Parathyroid adenoma (tissue), 2 donors: ENCODE data around the gene REPS2.

Experiments
- H2AFZ ChIP-seq: fragments of 300-600 bp; sonication (generic); one replicate; pipeline ENCODE4 v1.7.0; 2017; ENCODE audit warnings: antibody characterized with exemption, mild to moderate bottlenecking
- H3K27ac ChIP-seq: fragments of 300-600 bp; sonication (generic); one replicate; pipeline ENCODE4 v1.7.0; 2017
- H3K27me3 ChIP-seq: fragments of 300-600 bp; sonication (generic); one replicate; pipeline ENCODE4 v1.7.0; 2017; ENCODE audit warnings: low read length; ENCODE audit not compliant: control insufficient read depth, insufficient read depth
- H3K36me3 ChIP-seq: fragments of 300-600 bp; sonication (generic); one replicate; pipeline ENCODE4 v1.7.0; 2017; ENCODE audit warnings: low read length; ENCODE audit not compliant: control insufficient read depth, insufficient read depth
- H3K4me1 ChIP-seq: fragments of 300-600 bp; sonication (generic); one replicate; pipeline ENCODE4 v1.7.0; 2017; ENCODE audit warnings: control low read depth
- H3K4me2 ChIP-seq: fragments of 300-600 bp; sonication (generic); one replicate; pipeline ENCODE4 v1.7.0; 2017; ENCODE audit warnings: low read length
- H3K4me3 ChIP-seq: fragments of 300-600 bp; sonication (generic); one replicate; pipeline ENCODE4 v1.7.0; 2017; ENCODE audit warnings: low read depth, low read length
- H3K79me2 ChIP-seq: fragments of 300-600 bp; sonication (generic); one replicate; pipeline ENCODE4 v1.7.0; 2017; ENCODE audit warnings: control low read depth
- H3K9ac ChIP-seq: fragments of 300-600 bp; sonication (generic); one replicate; pipeline ENCODE4 v1.7.0; 2017; ENCODE audit warnings: mild to moderate bottlenecking
- H3K9me3 ChIP-seq: fragments of 300-600 bp; sonication (generic); one replicate; pipeline ENCODE4 v1.7.0; 2017; ENCODE audit warnings: low read length; ENCODE audit not compliant: control insufficient read depth
- TF ChIP-seq, protein P1 (sequence below): fragments of 300-600 bp; sonication (generic); IDR thresholded peaks from one replicate; pipeline ENCODE4 v1.7.0; 2017; ENCODE audit warnings: antibody characterized with exemption, mild to moderate bottlenecking
- donor health status: primary hyperparathyroidism.

Gene REPS2

DNA sequence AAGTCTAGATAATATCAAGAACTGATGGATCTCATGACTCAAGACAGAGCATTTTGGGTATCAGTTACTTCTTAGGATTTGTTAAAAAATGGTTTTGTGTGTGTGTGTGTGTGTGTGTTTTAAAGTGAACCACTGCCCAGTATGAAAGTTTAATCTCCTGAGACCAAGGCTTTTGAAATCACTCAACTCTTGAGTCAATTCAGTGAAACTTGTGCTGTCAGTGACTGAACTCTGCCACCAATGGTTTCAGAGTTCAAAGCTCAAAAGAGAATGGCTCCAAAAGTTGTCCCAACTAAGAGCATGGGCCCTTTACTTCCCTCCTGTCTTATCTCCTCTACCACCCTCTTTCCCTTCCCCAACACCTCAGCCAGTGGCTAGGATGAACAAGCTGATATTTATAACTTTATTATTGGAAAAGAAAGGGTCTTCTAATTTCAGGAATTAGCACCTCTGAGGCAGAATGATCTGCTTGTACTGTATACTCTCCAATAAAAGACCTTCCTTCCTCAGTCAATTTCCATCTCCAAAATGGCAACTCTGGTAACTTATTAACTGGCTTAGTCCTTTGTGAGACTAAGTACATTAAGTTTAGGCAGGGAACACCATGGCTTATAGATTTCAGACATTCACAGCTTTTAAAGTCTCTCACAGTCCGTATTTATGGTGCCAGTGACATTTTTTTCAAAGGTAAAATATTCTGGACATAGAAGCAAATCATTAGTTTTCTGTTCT is 152.2 kb downstream of the REPS2 start:
- no peak overlapping the region for H3K4me2 ChIP-seq
- H3K9me3 ChIP-seq: no peaks in the 10 kb centered on the region
- H3K36me3 ChIP-seq: no peaks in the 10 kb centered on the region
- TF ChIP-seq, protein P1, sequence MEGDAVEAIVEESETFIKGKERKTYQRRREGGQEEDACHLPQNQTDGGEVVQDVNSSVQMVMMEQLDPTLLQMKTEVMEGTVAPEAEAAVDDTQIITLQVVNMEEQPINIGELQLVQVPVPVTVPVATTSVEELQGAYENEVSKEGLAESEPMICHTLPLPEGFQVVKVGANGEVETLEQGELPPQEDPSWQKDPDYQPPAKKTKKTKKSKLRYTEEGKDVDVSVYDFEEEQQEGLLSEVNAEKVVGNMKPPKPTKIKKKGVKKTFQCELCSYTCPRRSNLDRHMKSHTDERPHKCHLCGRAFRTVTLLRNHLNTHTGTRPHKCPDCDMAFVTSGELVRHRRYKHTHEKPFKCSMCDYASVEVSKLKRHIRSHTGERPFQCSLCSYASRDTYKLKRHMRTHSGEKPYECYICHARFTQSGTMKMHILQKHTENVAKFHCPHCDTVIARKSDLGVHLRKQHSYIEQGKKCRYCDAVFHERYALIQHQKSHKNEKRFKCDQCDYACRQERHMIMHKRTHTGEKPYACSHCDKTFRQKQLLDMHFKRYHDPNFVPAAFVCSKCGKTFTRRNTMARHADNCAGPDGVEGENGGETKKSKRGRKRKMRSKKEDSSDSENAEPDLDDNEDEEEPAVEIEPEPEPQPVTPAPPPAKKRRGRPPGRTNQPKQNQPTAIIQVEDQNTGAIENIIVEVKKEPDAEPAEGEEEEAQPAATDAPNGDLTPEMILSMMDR: no peak
- no peak overlapping the region for H3K4me3 ChIP-seq
- no peak overlapping the region for H3K27ac ChIP-seq
- no peaks in the 10 kb centered on the region for H3K27me3 ChIP-seq
- no peaks in the 10 kb centered on the region for H3K79me2 ChIP-seq
- H3K4me1 ChIP-seq: no peaks in the 10 kb centered on the region
- no peak overlapping the region for H3K9ac ChIP-seq
- no peak overlapping the region for H2AFZ ChIP-seq

DNA sequence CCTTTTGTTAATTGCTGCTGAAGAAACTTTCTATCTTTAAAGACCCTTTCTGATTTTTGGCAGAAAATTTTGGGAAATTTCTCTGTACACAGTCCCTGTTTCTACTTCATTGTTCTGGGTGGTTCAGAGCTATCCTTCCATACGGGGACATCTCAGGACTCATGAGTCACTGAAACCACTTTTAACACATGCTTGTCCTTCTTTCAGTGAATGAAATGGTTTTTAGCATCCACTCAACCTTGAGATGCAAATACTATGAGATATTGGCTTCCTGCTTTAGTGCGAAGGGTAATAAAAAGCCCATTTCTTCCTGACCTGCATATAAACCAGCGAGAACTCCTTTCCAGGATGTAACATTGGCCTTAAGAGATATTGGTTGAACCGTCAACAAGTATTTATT is 158.0 kb downstream of the REPS2 start:
- TF ChIP-seq, protein P1: no peak
- Histone ChIP-seq H3K4me3 (no peak overlapping the region), H3K4me1 (no peaks in the 10 kb centered on the region), H3K79me2 (no peaks in the 10 kb centered on the region), H3K9ac (no peak overlapping the region), H3K36me3 (no peaks in the 10 kb centered on the region), H3K4me2 (no peak overlapping the region), H2AFZ (no peak overlapping the region), H3K27me3 (no peaks in the 10 kb centered on the region), H3K27ac (no peak overlapping the region), H3K9me3 (no peaks in the 10 kb centered on the region)

DNA sequence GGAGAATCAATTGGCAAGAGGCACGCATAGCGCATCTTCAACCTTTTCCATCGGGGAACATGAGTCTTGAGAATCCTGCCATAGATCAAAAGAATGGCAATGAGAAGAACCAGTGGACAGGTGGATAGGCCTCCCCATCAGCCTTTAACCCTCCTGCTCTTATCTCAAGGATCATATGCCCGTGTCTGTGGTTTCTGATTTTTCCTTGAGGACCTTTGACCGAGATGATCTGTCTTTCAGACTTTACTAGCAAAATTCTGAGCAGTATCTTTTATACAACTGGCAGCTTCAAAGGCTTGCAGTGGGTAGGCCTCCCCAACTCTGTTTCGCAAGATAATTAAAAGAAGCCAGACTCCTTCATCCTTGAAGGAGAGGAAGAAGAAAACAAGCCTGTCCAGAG is 174.4 kb downstream of the REPS2 start:
- Histone ChIP-seq H3K36me3 (no peaks in the 10 kb centered on the region), H3K9ac (no peak overlapping the region), H3K79me2 (no peaks in the 10 kb centered on the region), H2AFZ (no peak overlapping the region), H3K27me3 (no peaks in the 10 kb centered on the region), H3K27ac (no peak overlapping the region), H3K4me2 (no peak overlapping the region), H3K4me3 (no peak overlapping the region), H3K4me1 (no peaks in the 10 kb centered on the region), H3K9me3 (no peaks in the 10 kb centered on the region)
- TF ChIP-seq, protein P1: no peak

DNA sequence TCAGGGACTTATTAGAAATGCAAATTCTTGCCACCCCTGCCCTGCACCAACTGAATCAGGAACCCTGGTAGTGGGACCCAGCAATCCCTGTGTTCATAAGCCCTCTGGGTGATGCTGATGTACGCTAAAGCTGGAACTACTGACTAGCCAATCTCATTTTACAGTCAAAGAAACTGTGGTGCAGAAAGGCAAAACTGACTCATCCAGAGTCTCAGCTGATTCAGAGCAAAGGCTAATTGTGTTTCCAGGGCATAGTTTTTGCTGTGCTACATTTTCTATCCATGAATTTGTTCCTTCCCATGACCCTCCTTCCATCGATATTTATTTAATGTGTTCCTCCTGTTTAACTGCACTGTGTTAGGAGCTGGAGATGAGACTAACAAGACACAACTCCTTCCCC is 207.5 kb downstream of the REPS2 start:
- Histone ChIP-seq H3K4me3 (no peak overlapping the region), H3K9ac (no peak overlapping the region), H3K27ac (no peak overlapping the region), H3K4me2 (no peak overlapping the region), H2AFZ (no peak overlapping the region), H3K4me1 (no peaks in the 10 kb centered on the region), H3K27me3 (no peaks in the 10 kb centered on the region), H3K79me2 (no peaks in the 10 kb centered on the region), H3K36me3 (no peaks in the 10 kb centered on the region), H3K9me3 (no peaks in the 10 kb centered on the region)
- TF ChIP-seq, protein P1: no peak

DNA sequence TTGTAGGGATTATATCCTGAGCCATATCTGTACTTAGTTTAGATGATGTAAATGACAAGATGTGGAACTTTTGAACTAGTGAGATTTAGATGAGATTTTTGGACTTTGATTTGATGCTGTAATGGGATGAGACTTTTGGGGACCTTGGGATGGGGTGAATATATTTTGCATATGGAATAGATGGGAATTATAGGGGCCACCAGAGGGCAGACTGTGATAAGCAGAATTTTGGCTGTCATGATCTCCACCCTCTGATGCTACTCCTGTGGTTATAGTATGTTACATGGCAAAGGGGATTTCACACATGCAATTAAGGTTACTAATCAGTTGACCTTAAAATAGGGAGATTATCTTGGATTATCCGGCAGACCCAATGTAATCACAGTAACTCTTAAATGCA is 214.5 kb downstream of the REPS2 start:
- no peaks in the 10 kb centered on the region for H3K36me3 ChIP-seq
- TF ChIP-seq, protein P1: no peak
- H2AFZ ChIP-seq: no peak overlapping the region
- no peak overlapping the region for H3K27ac ChIP-seq
- H3K27me3 ChIP-seq: no peaks in the 10 kb centered on the region
- H3K4me1 ChIP-seq: no peaks in the 10 kb centered on the region
- H3K4me3 ChIP-seq: no peak overlapping the region
- H3K4me2 ChIP-seq: no peak overlapping the region
- H3K9ac ChIP-seq: no peak overlapping the region
- H3K9me3 ChIP-seq: no peaks in the 10 kb centered on the region
- no peaks in the 10 kb centered on the region for H3K79me2 ChIP-seq
